K562 (cell line): ENCODE data around the gene ORAI1. TPM values are rescaled to one million over a fixed set of nuclear protein-coding genes. Genes with fewer than 3 reads are reported as not detected.

Experiments
- ARID3B ChIP-seq: fragments of 250-450 bp; sonication (Bioruptor Pico); IDR thresholded peaks from 2 replicates; pipeline ENCODE4 v1.4.0; 2020; ENCODE audit warnings: borderline replicate concordance
- E4F1 ChIP-seq: fragments of 250-450 bp; sonication (Bioruptor Pico); IDR thresholded peaks from 2 replicates; pipeline ENCODE4 v1.5.0; 2021; ENCODE audit warnings: mild to moderate bottlenecking, borderline replicate concordance
- ELF2 ChIP-seq: fragments of 250-450 bp; sonication (Bioruptor Pico); IDR thresholded peaks from 2 replicates; pipeline ENCODE4 v1.5.0; 2021; ENCODE audit warnings: mild to moderate bottlenecking
- POLR2B ChIP-seq: fragments of 450-650 bp; IDR thresholded peaks from 2 replicates; pipeline ENCODE4 v1.6.1; 2018; ENCODE audit warnings: low read depth; ENCODE audit not compliant: partially characterized antibody
- ZNF224 ChIP-seq: sonication (generic); formaldehyde crosslinking; IDR thresholded peaks from 2 replicates; pipeline ENCODE4 v1.8.0; 2022; ENCODE audit warnings: mild to moderate bottlenecking, missing genetic modification reagents
- polyA plus RNA-seq, 8 experiments: library from polyadenylated mRNA; depleted of rRNA in 4 of 8; stranded (reverse) in 5 of 8; unstranded in 3 of 8; fragments of >200 nt; fragmentation: Nextera tagmentation in 2 of 8; fragmentation: Illumina TruSeq in 1 of 8; extraction: Ambion mirVana in 2 of 8; extraction: Trizol in 1 of 8; gene quantifications; 2 replicates each; pipeline versions ENCODE4 v1.2.1 to v1.2.3, GENCODE V29; 2011 to 2014; ENCODE audit warnings: inconsistent platforms in 1 of 8, missing spikeins in 1 of 8
- total RNA-seq, 7 experiments: library from RNA; depleted of rRNA in 6 of 7; stranded (reverse); fragments of >200 nt in 6 of 7; fragmentation: Illumina TruSeq in 2 of 7; extraction: Trizol in 2 of 7; gene quantifications; 2 replicates each; pipeline versions ENCODE4 v1.2.1 to v1.2.3, GENCODE V29; 2011 to 2021; ENCODE audit warnings: low replicate concordance in 1 of 7
- TF ChIP-seq, protein P1 (sequence below), 2 experiments: fragments of 450-650 bp in 1 of 2; sonication (generic) in 1 of 2; formaldehyde crosslinking in 1 of 2; IDR thresholded peaks; 2 replicates each; pipeline versions ENCODE4 v1.7.1 to v1.9.0; 2016 to 2022; ENCODE audit warnings: inconsistent platforms in 1 of 2, mild to moderate bottlenecking in 1 of 2, missing genetic modification reagents in 1 of 2
- TF ChIP-seq, protein P2 (sequence below): fragments of 450-650 bp; IDR thresholded peaks from 2 replicates; pipeline ENCODE4 v1.7.0; 2016; ENCODE audit warnings: borderline replicate concordance

The ORAI1 gene
- total and polyA plus RNA-seq, 9 of the 15 experiments (the other 6 are each of a cell fraction or from before 2014, with no cell fraction given): 2.6 to 23.8 (median 9.3) TPM

- TF ChIP-seq E4F1: no peak
- peak; percentile 11 for TF ChIP-seq POLR2B
- TF ChIP-seq ELF2 (CRISPR knock-in tag): no peak
- TF ChIP-seq, protein P1, sequence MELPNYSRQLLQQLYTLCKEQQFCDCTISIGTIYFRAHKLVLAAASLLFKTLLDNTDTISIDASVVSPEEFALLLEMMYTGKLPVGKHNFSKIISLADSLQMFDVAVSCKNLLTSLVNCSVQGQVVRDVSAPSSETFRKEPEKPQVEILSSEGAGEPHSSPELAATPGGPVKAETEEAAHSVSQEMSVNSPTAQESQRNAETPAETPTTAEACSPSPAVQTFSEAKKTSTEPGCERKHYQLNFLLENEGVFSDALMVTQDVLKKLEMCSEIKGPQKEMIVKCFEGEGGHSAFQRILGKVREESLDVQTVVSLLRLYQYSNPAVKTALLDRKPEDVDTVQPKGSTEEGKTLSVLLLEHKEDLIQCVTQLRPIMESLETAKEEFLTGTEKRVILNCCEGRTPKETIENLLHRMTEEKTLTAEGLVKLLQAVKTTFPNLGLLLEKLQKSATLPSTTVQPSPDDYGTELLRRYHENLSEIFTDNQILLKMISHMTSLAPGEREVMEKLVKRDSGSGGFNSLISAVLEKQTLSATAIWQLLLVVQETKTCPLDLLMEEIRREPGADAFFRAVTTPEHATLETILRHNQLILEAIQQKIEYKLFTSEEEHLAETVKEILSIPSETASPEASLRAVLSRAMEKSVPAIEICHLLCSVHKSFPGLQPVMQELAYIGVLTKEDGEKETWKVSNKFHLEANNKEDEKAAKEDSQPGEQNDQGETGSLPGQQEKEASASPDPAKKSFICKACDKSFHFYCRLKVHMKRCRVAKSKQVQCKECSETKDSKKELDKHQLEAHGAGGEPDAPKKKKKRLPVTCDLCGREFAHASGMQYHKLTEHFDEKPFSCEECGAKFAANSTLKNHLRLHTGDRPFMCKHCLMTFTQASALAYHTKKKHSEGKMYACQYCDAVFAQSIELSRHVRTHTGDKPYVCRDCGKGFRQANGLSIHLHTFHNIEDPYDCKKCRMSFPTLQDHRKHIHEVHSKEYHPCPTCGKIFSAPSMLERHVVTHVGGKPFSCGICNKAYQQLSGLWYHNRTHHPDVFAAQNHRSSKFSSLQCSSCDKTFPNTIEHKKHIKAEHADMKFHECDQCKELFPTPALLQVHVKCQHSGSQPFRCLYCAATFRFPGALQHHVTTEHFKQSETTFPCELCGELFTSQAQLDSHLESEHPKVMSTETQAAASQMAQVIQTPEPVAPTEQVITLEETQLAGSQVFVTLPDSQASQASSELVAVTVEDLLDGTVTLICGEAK (IDR thresholded peaks at IDR 0.05): 0 out of 2 replicates have a peak, but pooled peaks have one; percentile 55
- TF ChIP-seq, protein P1 (CRISPR knock-in tag; IDR thresholded peaks at IDR 0.05): no peak
- no peak for TF ChIP-seq ARID3B
- TF ChIP-seq, protein P2, sequence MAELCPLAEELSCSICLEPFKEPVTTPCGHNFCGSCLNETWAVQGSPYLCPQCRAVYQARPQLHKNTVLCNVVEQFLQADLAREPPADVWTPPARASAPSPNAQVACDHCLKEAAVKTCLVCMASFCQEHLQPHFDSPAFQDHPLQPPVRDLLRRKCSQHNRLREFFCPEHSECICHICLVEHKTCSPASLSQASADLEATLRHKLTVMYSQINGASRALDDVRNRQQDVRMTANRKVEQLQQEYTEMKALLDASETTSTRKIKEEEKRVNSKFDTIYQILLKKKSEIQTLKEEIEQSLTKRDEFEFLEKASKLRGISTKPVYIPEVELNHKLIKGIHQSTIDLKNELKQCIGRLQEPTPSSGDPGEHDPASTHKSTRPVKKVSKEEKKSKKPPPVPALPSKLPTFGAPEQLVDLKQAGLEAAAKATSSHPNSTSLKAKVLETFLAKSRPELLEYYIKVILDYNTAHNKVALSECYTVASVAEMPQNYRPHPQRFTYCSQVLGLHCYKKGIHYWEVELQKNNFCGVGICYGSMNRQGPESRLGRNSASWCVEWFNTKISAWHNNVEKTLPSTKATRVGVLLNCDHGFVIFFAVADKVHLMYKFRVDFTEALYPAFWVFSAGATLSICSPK: 0 out of 2 replicates have a peak, but pooled peaks have one; percentile 37
- TF ChIP-seq ZNF224: no peak
Observed at GRCh38 chr12:121579981-121580868, 46.1 kb upstream of the ORAI1 start (continued).
